ENCODE results near the gene STAT5B.
"Not testable (repeated sequence)": the region's sequence is repeated elsewhere in the genome, so short reads cannot be mapped to it uniquely, and the experiment has no call there.

STAT5B gene

GRCh38 chr17:42268236-42268635 is 8.0 kb downstream of the STAT5B start:
- DNase-seq (ENCODE audit: low read depth, low spot score): no peak

GRCh38 chr17:42266918-42267766 is 9.0 kb downstream of the STAT5B start:
- DNase-seq (ENCODE audit: low read depth, low spot score): peak; percentile 14

- DNase-seq (ENCODE audit: low read depth, low spot score): no peak
These were observed 9.7 kb downstream of the STAT5B start for GRCh38 chr17:42266462-42266861.

DNA sequence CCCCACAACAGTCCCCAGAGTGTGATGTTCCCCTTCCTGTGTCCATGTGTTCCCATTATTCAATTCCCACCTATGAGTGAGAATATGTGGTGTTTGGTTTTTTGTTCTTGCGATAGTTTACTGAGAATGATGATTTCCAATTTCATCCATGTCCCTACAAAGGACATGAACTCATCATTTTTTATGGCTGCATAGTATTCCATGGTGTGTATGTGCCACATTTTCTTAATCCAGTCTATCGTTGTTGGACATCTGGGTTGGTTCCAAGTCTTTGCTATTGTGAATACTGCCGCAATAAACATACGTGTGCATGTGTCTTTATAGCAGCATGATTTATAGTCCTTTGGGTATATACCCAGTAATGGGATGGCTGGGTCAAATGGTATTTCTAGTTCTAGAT is 11.8 kb downstream of the STAT5B start:
- DNase-seq (ENCODE audit: low read depth, low spot score): not testable (repeated sequence)

GRCh38 chr17:42260318-42260717 is 15.9 kb downstream of the STAT5B start:
- no peak for DNase-seq (ENCODE audit: low read depth, low spot score)

DNA sequence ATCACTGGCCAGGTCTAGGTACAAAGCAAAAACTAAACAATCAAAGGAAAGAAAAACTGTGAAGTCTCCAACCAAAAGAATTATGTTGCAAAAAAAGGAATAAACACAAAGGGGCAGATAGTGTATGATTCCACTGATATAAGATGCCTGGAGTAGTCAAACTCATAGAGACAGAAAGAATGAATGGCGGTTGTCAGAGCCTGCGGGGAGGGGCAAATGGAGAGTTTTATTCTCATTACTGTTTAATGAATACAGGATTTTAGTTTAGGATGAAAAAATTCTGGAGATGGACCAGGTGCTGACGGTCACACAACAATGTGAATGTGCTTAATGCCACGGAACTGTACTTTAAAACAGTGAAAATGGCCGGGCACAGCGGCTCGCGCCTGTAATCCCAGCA is 20.7 kb downstream of the STAT5B start:
- DNase-seq (ENCODE audit: low read depth, low spot score): no peak

- DNase-seq (ENCODE audit: low read depth, low spot score): no peak
These were observed 22.6 kb downstream of the STAT5B start for GRCh38 chr17:42253578-42253977.

DNA sequence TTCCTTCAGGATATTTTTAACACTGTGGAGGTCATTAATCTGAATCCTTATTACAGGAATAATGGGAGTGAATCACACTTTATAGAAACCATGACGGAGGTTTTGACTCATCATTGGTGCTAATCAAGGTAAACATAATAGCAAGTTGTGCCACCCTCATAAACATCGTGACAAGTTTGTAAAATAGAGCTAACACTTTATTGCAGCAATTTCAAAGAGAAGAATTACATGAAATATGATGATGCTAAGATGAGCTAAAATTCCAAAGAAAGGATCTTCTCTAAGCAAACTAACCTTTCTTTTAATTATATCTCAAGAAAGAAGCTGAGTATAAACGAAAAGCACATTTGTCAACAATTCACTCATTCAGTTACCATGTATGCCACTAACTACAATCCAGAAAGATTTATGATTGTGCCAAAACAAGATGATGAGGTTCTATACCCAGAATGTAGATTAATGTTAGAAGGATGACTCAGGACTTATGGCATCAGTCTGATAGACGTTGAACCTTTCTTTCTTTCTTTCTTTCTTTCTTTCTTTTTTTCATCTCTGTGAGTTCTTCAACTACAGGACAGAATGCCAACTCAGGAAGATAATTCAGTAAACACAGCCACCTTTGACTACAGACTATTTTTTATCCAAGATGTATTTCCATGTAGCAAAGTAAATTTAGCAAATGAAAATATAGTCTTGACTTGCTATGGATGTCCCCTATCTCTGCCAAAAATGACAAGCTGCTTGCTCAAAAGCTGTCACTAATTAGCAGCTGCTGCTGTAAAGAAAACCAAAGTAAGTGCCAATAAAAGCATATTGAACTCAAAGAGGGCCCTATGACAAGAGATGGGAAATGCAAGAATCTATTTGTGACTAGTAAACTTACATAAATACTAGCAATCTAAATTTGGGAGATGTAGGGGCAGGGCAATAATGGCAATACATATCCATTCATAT is 23.3 kb downstream of the STAT5B start:
- DNase-seq (ENCODE audit: low read depth, low spot score): no peak

GRCh38 chr17:42251115-42251514 is 25.1 kb downstream of the STAT5B start:
- no peak for DNase-seq (ENCODE audit: low read depth, low spot score)

- no peak for DNase-seq (ENCODE audit: low read depth, low spot score)
These were observed 26.3 kb downstream of the STAT5B start for GRCh38 chr17:42249681-42250446.

DNA sequence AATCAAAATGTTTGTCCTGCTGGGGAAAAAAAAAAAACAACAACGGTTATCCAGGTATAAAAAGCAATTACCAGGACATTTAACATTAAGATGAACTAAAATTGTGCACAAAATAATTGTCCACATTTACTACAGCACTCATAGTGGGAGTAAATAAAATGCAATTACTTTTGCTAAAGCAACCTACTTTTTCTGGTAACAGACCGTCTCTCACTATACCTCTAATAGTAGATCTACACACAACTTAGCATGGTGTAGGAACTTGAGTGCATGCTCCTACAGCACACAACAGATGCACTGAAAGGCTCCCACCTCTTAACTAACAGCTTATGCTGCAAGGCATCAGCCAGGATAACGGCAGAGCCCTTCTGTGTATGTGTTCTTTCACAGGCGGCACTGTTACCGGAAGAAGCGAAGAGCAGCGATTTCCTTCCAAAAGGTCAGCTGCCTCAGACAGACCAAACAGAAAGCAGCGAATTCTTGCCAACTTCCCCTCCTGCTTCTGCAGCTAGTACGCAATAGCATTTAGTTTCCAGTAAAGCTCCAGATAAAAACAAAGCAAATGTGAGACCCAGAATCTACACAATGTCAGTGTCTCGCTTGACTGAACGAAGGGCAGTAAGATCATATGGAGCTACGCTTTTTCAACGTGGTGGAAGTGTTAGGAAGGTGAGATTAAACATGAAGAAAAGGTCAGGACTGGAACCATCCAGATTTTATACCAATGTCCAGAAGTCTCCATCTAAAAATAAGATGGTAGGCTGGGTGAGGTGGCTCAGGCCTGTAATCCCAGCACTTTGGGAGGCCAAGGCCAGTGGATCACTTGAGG is 27.6 kb downstream of the STAT5B start:
- peak; percentile 40 for DNase-seq (ENCODE audit: low read depth, low spot score)

DNA sequence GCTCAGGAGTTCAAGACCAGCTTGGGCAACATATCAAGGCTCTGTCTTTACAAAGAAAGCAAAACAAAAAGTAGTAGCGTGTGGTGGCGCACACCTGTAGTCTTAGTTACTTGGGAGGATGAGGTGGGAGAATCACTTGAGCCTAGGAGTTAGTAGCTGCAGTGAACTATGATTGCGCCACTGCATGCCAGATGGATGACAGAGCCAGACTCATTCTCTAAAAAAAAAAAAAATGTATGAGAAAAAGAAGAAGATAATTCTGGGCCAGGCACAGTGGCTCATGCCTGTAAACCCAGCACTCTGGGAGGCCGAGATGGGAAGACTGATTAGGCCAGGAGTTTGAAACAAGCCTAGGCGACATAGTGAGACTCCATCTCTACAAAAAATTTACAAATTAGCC is 28.5 kb downstream of the STAT5B start:
- DNase-seq (ENCODE audit: low read depth, low spot score): no peak

DNA sequence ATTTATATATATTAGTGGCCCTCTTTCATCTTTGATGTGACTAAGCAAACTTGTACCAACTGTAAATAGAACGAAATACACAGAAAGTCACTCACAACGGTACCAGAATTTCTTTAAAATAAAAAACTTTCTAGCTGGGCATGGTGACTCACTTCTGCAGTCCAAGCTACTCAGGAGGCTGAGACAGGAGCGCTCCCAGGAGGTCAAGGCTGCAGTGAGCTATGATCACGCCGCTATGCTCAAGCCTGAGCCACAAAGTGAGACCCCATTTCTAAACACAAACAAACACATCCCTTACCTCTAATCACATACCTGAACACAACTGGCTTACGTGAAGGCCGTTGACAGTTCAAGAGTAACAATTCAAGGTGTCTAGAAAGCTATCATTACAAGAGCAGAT is 29.7 kb downstream of the STAT5B start:
- no peak for DNase-seq (ENCODE audit: low read depth, low spot score)

- not testable (repeated sequence) for DNase-seq (ENCODE audit: low read depth, low spot score)
These were observed 31.0 kb downstream of the STAT5B start for GRCh38 chr17:42245183-42245582.

- not testable (repeated sequence) for DNase-seq (ENCODE audit: low read depth, low spot score)
These were observed 32.1 kb downstream of the STAT5B start for GRCh38 chr17:42244116-42244515.

- DNase-seq (ENCODE audit: low read depth, low spot score): no peak
These were observed 32.7 kb downstream of the STAT5B start for GRCh38 chr17:42243493-42243982.

GRCh38 chr17:42241871-42242270 is 34.3 kb downstream of the STAT5B start:
- DNase-seq (ENCODE audit: low read depth, low spot score): no peak

DNA sequence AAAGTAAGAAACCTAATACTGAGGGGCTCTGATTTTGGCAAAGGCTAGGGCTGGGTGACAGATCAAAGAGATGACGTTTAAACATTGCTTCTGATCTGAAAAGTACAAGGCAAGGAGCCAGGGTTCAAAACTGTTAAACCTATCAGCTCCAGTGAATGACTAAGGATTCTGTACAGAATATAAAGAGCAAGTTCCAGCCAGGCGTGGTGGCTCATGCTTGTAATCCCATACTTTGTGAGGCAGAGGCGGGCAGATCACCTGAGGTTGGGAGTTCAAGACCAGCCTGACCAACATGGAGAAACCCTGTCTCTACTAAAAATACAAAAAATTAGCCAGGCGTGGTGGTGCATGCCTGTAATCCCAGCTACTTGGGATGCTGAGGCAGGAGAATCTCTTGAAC is 35.3 kb downstream of the STAT5B start:
- not testable (repeated sequence) for DNase-seq (ENCODE audit: low read depth, low spot score)

DNA sequence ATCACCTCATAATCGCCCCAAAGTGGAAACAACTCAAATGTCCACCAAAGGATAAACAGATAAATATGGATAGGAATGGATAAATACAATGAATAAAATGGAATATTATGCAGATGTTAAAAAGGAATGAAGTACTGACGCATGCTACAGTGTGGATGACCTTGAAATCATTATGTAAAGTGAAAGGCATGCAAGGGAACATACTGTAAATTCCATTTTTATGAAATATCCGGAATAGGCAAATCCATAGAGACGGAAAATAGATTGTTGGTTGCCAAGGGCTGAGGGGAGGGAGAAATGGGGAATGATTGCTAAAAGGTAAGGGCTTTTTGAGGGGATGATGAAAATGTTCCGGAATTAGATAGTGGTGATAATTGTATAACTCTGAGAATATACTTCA is 36.0 kb downstream of the STAT5B start:
- DNase-seq (ENCODE audit: low read depth, low spot score): no peak

DNA sequence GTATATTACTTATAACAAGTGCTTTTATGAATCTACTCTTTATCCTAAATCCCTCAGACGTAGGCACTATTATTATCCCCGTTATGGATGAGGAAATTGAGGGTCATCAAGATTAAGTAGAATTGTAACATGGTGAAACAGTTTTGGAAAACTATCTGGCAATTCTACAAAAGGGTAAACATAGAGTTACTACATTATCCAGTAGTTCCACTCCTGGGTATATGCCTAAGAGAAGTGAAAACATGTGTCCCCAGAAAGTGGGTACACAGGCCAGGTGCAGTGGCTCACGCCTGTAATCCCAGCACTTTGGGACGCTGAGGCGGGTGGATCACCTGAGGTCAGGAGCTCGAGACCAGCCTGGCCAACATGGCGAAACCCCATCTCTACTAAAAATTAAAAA is 36.6 kb downstream of the STAT5B start:
- DNase-seq (ENCODE audit: low read depth, low spot score): not testable (repeated sequence)

- DNase-seq (ENCODE audit: low read depth, low spot score): no peak
These were observed 39.4 kb downstream of the STAT5B start for GRCh38 chr17:42236760-42237159.

All from activated naive CD8-positive, alpha-beta T cell treated with anti-CD3 and anti-CD28 coated beads, Interleukin-2, amount 50 U/mL, for 16 hours (primary cell).